ENCODE data around the gene INPP5D. TPM values are rescaled to one million over a fixed set of nuclear protein-coding genes. Genes with fewer than 3 reads are reported as not detected.
"Not testable (repeated sequence)": the region's sequence is repeated elsewhere in the genome, so short reads cannot be mapped to it uniquely, and the experiment has no call there.

INPP5D gene
- total RNA-seq, 2 experiments from 2014 or later, result 52.4 to 54.9 TPM

- no peak overlapping the region for H3K27ac Mint-ChIP-seq
- peaks cover 57% of the 10 kb centered on the region for H3K4me1 Mint-ChIP-seq (ENCODE audit: low read depth)
- CTCF ChIA-PET, result interaction anchor here (0.6 kb wide), 1 partner anchor 22 kb away, joined by 3 read pairs; no protein-coding TSS in a partner anchor
- no peak for DNase-seq
- peaks cover 6% of the 10 kb centered on the region for H3K36me3 Mint-ChIP-seq
- H3K4me3 Mint-ChIP-seq, result no peak overlapping the region
- intact Hi-C loops (cut with micrococcal nuclease), result no loop called here
- H3K27me3 Mint-ChIP-seq, result no peaks in the 10 kb centered on the region
- no peaks in the 10 kb centered on the region for H3K9me3 Mint-ChIP-seq
- POLR2A ChIA-PET, result no interaction called here
Measured at GRCh38 chr2:233115741-233116140, 55.6 kb downstream of the INPP5D start.

- no peak for DNase-seq
- CTCF ChIA-PET, result no interaction called here
- intact Hi-C loops (cut with micrococcal nuclease), result no loop called here
- Mint-ChIP-seq H3K27me3 (no peaks in the 10 kb centered on the region), H3K4me1 (ENCODE audit: low read depth) (peaks cover 54% of the 10 kb centered on the region), H3K27ac (peak overlapping the region; percentile 28), H3K36me3 (peaks cover 7% of the 10 kb centered on the region), H3K9me3 (no peaks in the 10 kb centered on the region), H3K4me3 (no peak overlapping the region)
- POLR2A ChIA-PET, result no interaction called here
Measured at GRCh38 chr2:233116946-233117345, 56.8 kb downstream of the INPP5D start.

- ChIA-PET POLR2A (no interaction called here), CTCF (no interaction called here)
- H3K27ac Mint-ChIP-seq, result peak overlapping the region; percentile 28
- peaks cover 11% of the 10 kb centered on the region for H3K36me3 Mint-ChIP-seq
- H3K4me3 Mint-ChIP-seq, result no peak overlapping the region
- intact Hi-C loops (cut with micrococcal nuclease), result no loop called here
- H3K9me3 Mint-ChIP-seq, result no peaks in the 10 kb centered on the region
- H3K27me3 Mint-ChIP-seq, result no peaks in the 10 kb centered on the region
- peaks cover 52% of the 10 kb centered on the region for H3K4me1 Mint-ChIP-seq (ENCODE audit: low read depth)
- DNase-seq, result no peak
Measured at GRCh38 chr2:233117351-233117750, 57.2 kb downstream of the INPP5D start.

- Mint-ChIP-seq H3K4me1 (ENCODE audit: low read depth) (peaks cover 49% of the 10 kb centered on the region), H3K9me3 (no peaks in the 10 kb centered on the region), H3K36me3 (peaks cover 18% of the 10 kb centered on the region), H3K27me3 (no peaks in the 10 kb centered on the region), H3K4me3 (no peak overlapping the region), H3K27ac (peak overlapping the region; percentile 39)
- intact Hi-C loops (cut with micrococcal nuclease), result no loop called here
- CTCF ChIA-PET, result no interaction called here
- no peak for DNase-seq
- POLR2A ChIA-PET, result interaction anchor here (0.5 kb wide), 1 partner anchor 37 kb away, joined by 3 read pairs; no protein-coding TSS in a partner anchor
Measured at GRCh38 chr2:233117811-233118647, 57.9 kb downstream of the INPP5D start.

- CTCF ChIA-PET, result no interaction called here
- peak overlapping the region; percentile 39 for H3K27ac Mint-ChIP-seq
- no peak overlapping the region for H3K4me3 Mint-ChIP-seq
- no peak for DNase-seq
- POLR2A ChIA-PET, result no interaction called here
- H3K9me3 Mint-ChIP-seq, result no peaks in the 10 kb centered on the region
- intact Hi-C loops (cut with micrococcal nuclease), result no loop called here
- peaks cover 44% of the 10 kb centered on the region for H3K4me1 Mint-ChIP-seq (ENCODE audit: low read depth)
- peaks cover 22% of the 10 kb centered on the region for H3K36me3 Mint-ChIP-seq
- no peaks in the 10 kb centered on the region for H3K27me3 Mint-ChIP-seq
Measured at GRCh38 chr2:233118648-233119000, 58.5 kb downstream of the INPP5D start.

- Mint-ChIP-seq H3K4me3 (no peak overlapping the region), H3K27me3 (no peaks in the 10 kb centered on the region), H3K4me1 (ENCODE audit: low read depth) (peaks cover 41% of the 10 kb centered on the region), H3K27ac (no peak overlapping the region), H3K36me3 (peaks cover 23% of the 10 kb centered on the region), H3K9me3 (no peaks in the 10 kb centered on the region)
- no peak for DNase-seq
- ChIA-PET CTCF (no interaction called here), POLR2A (no interaction called here)
- intact Hi-C loops (cut with micrococcal nuclease), result no loop called here
Measured at GRCh38 chr2:233119123-233119522, 59.0 kb downstream of the INPP5D start.

- intact Hi-C loops (cut with micrococcal nuclease), result no loop called here
- ChIA-PET POLR2A (no interaction called here), CTCF (no interaction called here)
- H3K4me1 Mint-ChIP-seq (ENCODE audit: low read depth), result peaks cover 37% of the 10 kb centered on the region
- DNase-seq, result no peak
- H3K36me3 Mint-ChIP-seq, result peaks cover 23% of the 10 kb centered on the region
- H3K27ac Mint-ChIP-seq, result peak overlapping the region; percentile 11
- no peak overlapping the region for H3K4me3 Mint-ChIP-seq
- no peaks in the 10 kb centered on the region for H3K27me3 Mint-ChIP-seq
- no peaks in the 10 kb centered on the region for H3K9me3 Mint-ChIP-seq
Measured at GRCh38 chr2:233119806-233120205, 59.7 kb downstream of the INPP5D start.

- Mint-ChIP-seq H3K9me3 (no peaks in the 10 kb centered on the region), H3K4me3 (no peak overlapping the region), H3K27ac (no peak overlapping the region), H3K36me3 (peaks cover 25% of the 10 kb centered on the region), H3K4me1 (ENCODE audit: low read depth) (peaks cover 32% of the 10 kb centered on the region), H3K27me3 (no peaks in the 10 kb centered on the region)
- no peak for DNase-seq
- ChIA-PET POLR2A (no interaction called here), CTCF (no interaction called here)
- intact Hi-C loops (cut with micrococcal nuclease), result no loop called here
Measured at GRCh38 chr2:233120459-233120858, 60.3 kb downstream of the INPP5D start.

GRCh38 chr2:233121856-233122255 is 61.7 kb downstream of the INPP5D start:
- Mint-ChIP-seq H3K4me1 (ENCODE audit: low read depth) (peaks cover 25% of the 10 kb centered on the region), H3K27ac (peak overlapping the region; percentile 28), H3K36me3 (peaks cover 30% of the 10 kb centered on the region), H3K9me3 (no peaks in the 10 kb centered on the region), H3K27me3 (no peaks in the 10 kb centered on the region), H3K4me3 (no peak overlapping the region)
- ChIA-PET CTCF (no interaction called here), POLR2A (no interaction called here)
- no peak for DNase-seq
- intact Hi-C loops (cut with micrococcal nuclease), result no loop called here

- POLR2A ChIA-PET, result no interaction called here
- intact Hi-C loops (cut with micrococcal nuclease), result no loop called here
- Mint-ChIP-seq H3K4me3 (no peak overlapping the region), H3K36me3 (peaks cover 33% of the 10 kb centered on the region), H3K9me3 (no peaks in the 10 kb centered on the region), H3K27me3 (no peaks in the 10 kb centered on the region), H3K27ac (no peak overlapping the region), H3K4me1 (ENCODE audit: low read depth) (peaks cover 20% of the 10 kb centered on the region)
- DNase-seq, result no peak
- CTCF ChIA-PET, result no interaction called here
Measured at GRCh38 chr2:233122541-233122940, 62.4 kb downstream of the INPP5D start.

- CTCF ChIA-PET; intact Hi-C loops (cut with micrococcal nuclease); DNase-seq; POLR2A ChIA-PET; H3K27me3 Mint-ChIP-seq; H3K4me3 Mint-ChIP-seq; H3K9me3 Mint-ChIP-seq: not testable (repeated sequence)
- Mint-ChIP-seq H3K4me1 (ENCODE audit: low read depth) (peaks cover 13% of the 10 kb centered on the region), H3K27ac (peak overlapping the region; percentile 42), H3K36me3 (peaks cover 37% of the 10 kb centered on the region)
Measured at GRCh38 chr2:233123576-233123975, 63.4 kb downstream of the INPP5D start.

GRCh38 chr2:233124421-233125080 is 64.4 kb downstream of the INPP5D start:
- Mint-ChIP-seq H3K4me3 (no peak overlapping the region), H3K27me3 (no peaks in the 10 kb centered on the region), H3K4me1 (ENCODE audit: low read depth) (peaks cover 12% of the 10 kb centered on the region), H3K9me3 (no peaks in the 10 kb centered on the region), H3K36me3 (peaks cover 37% of the 10 kb centered on the region), H3K27ac (no peak overlapping the region)
- intact Hi-C loops (cut with micrococcal nuclease), result no loop called here
- ChIA-PET CTCF (no interaction called here), POLR2A (no interaction called here)
- no peak for DNase-seq

All from activated CD4-positive, alpha-beta memory T cell treated with anti-CD3 and anti-CD28 coated beads for 36 hours (primary cell).